ENCODE measurements around the gene ARHGEF7.

Gene ARHGEF7

DNA sequence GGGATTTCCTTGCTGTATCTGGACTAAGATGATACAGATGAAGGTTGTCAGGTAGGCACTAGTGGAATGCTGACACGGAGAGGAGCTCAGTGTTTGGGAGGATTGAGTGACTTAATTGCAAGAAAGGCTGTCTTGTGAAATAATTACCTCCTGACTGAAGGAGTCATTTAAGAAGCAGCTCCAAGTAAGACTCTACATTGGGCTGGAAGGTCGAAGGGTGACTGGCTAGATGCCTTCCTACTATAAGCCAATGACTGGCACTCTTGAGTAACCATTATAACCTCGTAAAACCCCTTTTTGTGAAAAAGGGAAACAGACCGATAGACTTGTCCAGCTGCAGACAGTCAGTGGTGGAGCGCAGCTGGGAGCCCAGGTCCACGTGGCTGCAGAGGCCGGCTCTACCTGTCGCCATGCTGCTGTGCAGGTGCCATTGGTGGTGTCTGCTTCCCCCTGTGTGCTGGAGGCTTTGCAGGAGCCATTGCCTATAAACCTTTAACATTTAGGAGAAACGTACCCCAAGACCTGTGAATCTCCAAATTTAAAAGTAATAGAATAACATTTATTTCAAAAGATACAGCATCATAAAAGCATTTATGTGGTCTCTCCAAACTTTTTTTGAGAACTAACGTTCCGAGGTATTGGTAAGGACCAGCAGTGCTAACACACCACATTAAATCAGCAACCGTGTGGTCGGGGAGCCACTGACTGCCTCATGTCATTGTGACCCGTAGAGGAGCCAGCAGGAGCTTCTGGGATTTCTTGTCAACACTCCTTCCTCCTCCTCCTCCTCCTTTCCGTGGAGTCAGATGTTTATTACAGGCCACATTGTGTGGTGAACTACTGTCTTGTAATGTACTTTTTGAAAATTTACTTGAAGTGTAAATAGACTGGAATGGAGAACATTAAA lies 124.9 kb downstream of the ARHGEF7 start:
- TF ChIP-seq ZNF274 (IDR thresholded peaks at IDR 0.05; ENCODE audit: low read depth, low read length): no peak
- no peak overlapping the region for H3K4me3 ChIP-seq (ENCODE audit: low read length)

DNA sequence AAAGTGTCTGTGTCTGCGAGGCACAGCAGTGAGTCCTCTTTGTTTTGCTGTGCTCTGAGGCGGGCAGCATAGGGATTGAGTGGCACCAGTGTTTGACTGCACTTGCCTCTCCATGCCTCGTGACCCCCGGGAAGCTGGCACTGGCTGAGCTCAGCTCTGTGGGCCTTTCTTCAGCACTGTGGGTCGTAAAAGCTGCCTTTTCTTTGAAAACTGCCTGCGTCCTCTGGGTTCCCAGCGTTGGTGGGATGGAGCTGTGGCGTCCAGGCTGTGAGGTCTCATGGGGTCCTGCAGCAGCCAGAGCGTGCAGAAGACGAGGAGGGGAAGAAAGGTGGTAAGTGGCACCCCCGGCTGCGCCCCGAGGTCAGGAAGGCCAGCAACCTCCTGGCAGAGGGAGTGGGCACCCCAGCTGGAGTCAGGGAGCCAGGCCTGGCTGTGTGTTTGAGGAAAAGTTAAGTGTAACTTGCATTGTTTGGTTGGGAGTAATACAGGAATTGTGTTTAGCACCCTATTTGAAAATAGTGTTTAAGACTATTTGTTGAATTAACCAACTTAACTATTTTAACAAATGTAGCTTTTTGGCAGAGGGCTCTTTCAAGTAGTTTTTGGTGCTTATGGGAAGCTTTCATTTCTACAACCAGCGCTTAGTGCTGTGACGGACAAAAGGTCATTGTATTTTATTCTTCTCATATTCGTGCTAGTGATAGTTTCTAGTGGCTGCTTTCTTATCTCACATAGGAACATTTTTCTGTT lies 126.1 kb downstream of the ARHGEF7 start:
- no peak for TF ChIP-seq ZNF274 (IDR thresholded peaks at IDR 0.05; ENCODE audit: low read depth, low read length)
- H3K4me3 ChIP-seq (ENCODE audit: low read length): no peak overlapping the region

DNA sequence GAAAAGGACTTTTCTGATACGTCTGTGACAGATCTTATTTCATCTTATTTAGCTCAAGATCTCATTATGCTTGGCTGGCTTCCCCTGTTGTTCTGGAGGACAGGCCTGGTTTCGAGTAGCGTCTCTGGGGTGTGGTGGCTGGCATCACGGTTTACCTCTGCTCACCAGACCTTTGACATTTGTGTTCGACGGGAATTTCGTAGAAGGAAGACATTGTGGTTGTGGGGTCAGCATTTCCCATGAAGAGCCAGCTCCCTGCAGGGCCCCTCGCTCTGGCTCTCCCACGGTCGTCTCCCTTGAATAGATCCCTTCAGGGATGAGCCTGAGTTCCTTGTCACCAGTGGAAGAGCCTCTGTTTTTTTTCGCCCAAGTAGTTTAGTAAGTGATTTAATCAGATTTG lies 126.8 kb downstream of the ARHGEF7 start:
- H3K4me3 ChIP-seq (ENCODE audit: low read length): no peak overlapping the region
- no peak for TF ChIP-seq ZNF274 (IDR thresholded peaks at IDR 0.05; ENCODE audit: low read depth, low read length)

DNA sequence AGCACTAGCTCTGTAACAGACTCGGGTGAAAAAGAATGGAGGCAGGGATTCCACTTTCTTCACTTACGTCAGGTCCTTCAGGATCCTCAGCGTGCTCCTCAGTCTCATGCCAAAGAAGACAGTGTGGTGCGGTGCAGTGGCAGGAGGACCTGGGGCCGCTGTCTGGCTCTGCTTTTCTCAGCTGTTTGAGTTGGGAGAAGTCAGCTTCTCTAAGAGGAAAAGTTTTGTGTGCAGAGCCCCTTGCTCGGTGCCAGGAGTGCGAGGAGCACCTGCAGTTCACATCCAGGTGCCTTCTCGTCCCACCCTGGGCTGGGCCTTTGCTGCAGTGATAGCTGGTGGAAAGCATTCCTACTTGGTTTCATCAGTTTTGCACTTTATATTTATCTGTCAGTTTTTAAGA lies 127.5 kb downstream of the ARHGEF7 start:
- no peak for TF ChIP-seq ZNF274 (IDR thresholded peaks at IDR 0.05; ENCODE audit: low read depth, low read length)
- no peak overlapping the region for H3K4me3 ChIP-seq (ENCODE audit: low read length)

DNA sequence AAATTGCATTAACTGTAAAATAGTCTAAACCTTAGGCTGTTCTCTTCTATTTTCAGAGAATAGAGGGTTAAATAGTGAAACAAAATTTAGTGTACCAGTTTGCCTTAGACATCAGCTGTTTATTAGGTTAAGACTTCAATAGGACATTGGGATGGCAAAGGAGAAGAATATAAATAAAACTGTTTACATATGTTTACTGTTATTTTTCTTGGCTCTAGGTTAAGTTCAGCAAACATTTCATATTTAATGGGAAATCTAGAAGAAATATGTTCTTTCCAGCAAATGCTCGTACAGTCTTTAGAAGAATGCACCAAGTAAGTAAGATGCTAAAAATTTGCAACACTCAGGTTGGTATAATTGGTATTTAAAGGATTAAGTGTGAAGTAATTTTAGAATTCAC lies 128.9 kb downstream of the ARHGEF7 start:
- no peak for TF ChIP-seq ZNF274 (IDR thresholded peaks at IDR 0.05; ENCODE audit: low read depth, low read length)
- H3K4me3 ChIP-seq (ENCODE audit: low read length): no peak overlapping the region

DNA sequence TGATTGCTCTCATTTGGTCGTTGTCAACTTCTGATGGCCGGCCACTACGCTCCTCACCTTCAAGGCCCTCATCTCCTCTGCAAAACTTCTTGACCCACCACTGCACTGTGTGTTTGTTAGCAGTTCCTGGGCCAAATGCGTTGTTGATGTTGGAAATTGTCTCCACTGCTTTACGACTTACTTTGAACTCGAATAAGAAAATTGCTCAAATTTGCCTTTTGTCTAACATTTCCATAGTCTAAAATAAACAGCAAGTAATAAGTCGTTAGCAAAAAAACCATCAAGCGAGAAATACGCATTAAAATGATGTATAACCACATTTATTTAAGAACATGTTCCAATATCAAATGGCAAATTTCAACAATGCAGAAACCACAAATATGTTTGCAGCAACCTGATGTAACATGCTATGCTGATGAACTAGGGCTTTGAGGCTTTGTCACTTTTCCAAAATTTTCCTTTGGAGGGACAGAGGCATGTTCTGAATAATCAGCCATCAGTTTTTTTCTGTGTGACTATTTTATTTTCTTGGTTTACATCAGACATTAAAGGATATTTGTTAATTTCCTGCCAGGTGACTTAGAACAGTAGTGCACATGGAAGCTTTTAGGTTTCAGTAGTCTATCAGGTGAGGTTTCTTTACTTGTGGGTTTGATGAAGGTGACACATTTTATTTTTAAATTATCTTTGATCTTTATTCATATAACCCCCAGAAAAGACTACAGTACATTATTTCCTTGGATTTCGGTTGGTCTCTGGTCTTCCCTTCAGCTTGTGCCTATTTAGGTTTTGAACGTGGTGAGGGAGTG lies 130.7 kb downstream of the ARHGEF7 start:
- no peak for TF ChIP-seq ZNF274 (IDR thresholded peaks at IDR 0.05; ENCODE audit: low read depth, low read length)

DNA sequence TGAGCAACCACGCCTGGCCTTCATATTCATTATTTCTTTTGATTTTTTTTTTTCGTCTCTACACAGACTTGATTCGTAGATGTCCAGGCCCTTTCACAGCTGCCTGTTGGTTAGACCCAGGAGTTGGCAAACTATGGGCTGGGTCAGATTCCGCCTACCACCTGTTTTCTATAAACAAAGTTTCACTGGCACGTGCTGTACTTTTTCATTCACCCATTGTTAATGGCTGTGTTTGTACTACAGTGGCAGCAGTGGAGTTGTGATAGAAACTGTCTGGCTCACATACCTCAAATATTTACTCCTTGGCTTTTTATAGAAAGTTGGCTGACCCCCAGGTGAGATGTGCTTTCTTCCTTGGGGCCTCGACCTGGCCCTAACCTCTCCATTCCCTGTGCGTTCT lies 132.4 kb downstream of the ARHGEF7 start:
- TF ChIP-seq ZNF274 (IDR thresholded peaks at IDR 0.05; ENCODE audit: low read depth, low read length): no peak

More for the DNA sequence above, 130.7 kb downstream of the ARHGEF7 start:
- H3K4me3 ChIP-seq (ENCODE audit: low read length): no peak overlapping the region

DNA sequence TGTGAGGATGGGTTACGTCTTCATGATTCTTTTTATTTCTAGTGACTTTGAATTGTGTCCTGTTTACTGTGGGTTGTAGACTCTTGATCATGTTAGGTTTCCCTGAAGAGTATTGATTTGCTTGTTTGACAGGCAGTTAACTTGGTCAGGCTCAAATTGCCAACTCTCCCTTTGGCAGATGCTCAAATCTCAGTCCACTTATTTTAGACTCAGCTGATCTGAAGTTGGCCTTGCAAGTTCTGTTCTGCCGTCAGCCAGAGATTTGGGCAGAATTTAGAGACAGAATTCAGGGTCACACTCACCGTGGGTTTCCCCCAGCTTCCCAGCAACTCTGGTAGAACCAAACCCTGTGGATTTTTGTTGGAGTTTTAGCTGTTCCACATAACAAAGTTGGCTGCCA lies 133.7 kb downstream of the ARHGEF7 start:
- H3K4me3 ChIP-seq (ENCODE audit: low read length): no peak overlapping the region
- no peak for TF ChIP-seq ZNF274 (IDR thresholded peaks at IDR 0.05; ENCODE audit: low read depth, low read length)

More for the DNA sequence above, 132.4 kb downstream of the ARHGEF7 start:
- no peak overlapping the region for H3K4me3 ChIP-seq (ENCODE audit: low read length)

DNA sequence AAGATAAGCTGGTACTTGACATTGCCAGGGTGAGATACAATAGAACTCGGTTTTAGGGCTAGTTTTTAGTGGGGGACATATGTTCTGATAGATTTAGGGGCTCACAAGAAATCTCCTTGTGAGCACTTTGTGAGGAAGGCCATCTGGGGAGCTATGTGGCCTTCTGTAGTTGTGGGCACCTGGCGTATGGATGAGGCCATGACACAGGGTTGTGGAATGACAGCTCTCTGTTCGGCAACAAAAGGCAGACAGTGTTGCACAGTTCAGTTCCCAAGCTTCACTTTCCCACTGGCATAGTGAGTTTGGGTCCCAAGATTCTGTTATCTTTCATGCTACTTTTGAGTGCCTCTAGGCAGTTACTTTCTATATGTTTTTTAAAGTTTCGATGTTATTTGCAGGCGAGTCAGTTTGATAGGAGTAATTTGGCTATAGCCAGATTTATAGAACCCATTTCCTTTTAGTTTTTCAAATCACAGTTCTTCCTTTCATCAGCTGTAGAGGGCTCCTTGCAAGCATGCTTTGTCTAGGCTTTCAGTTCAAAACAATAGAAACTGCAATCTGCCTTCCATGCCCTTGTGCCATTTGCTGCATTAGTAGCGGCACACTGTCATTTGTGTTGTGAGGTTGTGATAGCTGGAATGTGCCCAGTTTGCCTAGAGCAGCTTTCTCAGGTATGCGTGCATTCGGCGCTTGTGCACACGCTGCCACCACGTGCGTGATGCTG lies 134.7 kb downstream of the ARHGEF7 start:
- no peak overlapping the region for H3K4me3 ChIP-seq (ENCODE audit: low read length)
- TF ChIP-seq ZNF274 (IDR thresholded peaks at IDR 0.05; ENCODE audit: low read depth, low read length): no peak

DNA sequence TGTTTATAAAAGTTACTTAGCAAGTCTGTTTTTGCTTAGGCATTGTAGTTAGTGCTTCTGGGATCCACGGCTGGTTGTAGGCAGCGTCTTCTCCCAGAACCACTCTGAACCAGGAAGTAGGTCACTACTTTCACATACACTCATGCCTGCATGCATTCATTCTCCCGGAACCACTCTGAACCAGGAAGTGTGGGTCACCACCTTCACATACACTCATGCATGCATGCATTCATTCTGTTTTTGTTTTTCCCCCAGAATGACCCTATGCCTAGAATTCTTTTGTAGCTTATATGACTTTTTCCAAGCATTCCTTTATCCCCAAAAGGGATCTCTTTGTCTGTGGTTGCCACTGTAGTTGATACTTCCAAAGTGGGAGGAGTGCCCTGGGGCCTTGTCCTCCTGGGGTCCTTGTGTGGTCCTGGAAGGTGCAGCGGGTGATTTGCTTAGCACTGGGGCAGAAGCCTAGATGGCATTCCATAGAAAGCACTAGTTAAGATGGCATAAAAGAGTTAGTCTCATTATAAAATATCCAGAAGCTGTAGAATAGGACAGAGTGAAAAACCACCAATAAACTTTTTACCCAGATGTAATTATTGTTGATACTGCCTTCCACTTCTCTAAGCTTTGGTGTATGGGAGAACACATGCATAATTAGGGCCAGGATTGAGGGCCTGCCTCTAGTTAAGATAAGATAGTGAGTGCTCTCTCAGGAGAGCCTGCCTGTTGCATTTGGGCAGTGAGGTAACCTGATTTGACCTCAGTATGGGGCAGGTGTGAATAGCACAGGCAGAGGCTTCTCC lies 136.7 kb downstream of the ARHGEF7 start:
- no peak for TF ChIP-seq ZNF274 (IDR thresholded peaks at IDR 0.05; ENCODE audit: low read depth, low read length)
- no peak overlapping the region for H3K4me3 ChIP-seq (ENCODE audit: low read length)

DNA sequence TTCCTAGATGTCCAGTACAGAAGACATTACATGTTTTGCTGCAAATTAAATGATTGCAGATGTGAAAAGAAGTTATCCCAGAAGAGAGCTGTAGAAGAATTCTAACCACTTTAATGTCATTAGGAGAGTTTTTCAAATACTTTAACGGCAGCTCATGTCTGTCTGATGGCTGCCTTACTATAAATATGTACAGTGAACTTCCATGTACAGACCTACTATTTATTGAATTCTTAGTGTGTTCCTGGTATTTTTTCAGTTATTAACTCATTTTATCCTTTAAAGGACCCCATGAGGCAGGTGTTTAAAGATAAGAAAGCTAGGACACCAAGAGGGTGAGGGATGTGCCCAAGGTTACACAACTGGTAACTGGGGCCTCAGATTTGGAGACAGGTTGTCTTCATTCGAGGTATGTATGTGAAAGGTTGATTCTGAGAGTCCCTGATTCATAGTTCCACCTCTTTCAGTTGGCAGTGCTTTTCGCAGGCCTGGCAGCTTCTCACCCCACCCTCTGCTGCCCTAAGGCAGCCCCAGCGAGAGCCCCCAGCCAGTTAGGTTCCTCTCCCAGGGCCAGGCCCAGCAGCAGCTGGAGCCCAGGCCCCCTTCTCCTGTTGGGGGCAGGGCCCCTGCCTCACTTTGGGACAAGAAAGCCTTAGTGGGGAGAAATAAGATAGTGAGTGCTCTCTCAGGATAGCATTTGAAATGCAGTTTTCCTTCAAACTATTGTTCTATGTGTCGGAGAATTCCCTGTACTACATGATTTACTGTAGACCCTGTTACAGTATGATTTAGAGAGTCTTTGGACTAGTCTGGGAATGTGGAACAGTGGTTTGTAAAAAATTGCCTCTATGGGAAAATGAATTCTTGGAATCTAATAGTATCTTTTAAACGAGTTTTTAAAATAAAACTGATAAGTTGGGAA lies 137.6 kb downstream of the ARHGEF7 start:
- no peak overlapping the region for H3K4me3 ChIP-seq (ENCODE audit: low read length)

DNA sequence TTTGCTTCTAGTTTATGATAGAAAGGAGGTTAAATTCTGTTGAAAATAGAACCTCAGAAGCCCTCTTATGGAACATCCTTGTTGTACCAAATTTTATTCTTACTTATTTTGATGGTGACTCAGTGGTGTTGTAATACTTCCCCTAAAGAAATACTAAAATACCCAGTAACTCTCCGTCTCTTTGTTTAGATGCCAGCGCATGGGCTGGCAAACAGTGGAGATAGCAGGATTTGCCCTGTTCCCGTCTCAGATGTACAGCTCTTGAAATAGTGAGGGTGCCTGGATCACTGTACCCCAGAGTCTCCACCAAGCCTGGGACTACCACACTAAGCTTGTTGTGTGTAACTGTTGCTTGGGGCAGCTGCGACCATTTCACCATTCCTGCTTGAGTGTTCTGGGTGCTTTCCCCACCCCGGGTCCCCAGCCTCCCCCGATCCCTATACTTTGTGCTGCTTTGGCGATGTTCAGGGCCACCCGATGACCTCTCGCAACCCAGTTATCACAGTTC lies 138.3 kb downstream of the ARHGEF7 start:
- H3K4me3 ChIP-seq (ENCODE audit: low read length): no peak overlapping the region
- no peak for TF ChIP-seq ZNF274 (IDR thresholded peaks at IDR 0.05; ENCODE audit: low read depth, low read length)

More for the DNA sequence above, 137.6 kb downstream of the ARHGEF7 start:
- no peak for TF ChIP-seq ZNF274 (IDR thresholded peaks at IDR 0.05; ENCODE audit: low read depth, low read length)
